ENCODE data around the gene SELENOH.

- TF ChIP-seq, protein P1, sequence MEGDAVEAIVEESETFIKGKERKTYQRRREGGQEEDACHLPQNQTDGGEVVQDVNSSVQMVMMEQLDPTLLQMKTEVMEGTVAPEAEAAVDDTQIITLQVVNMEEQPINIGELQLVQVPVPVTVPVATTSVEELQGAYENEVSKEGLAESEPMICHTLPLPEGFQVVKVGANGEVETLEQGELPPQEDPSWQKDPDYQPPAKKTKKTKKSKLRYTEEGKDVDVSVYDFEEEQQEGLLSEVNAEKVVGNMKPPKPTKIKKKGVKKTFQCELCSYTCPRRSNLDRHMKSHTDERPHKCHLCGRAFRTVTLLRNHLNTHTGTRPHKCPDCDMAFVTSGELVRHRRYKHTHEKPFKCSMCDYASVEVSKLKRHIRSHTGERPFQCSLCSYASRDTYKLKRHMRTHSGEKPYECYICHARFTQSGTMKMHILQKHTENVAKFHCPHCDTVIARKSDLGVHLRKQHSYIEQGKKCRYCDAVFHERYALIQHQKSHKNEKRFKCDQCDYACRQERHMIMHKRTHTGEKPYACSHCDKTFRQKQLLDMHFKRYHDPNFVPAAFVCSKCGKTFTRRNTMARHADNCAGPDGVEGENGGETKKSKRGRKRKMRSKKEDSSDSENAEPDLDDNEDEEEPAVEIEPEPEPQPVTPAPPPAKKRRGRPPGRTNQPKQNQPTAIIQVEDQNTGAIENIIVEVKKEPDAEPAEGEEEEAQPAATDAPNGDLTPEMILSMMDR (IDR thresholded peaks at IDR 0.05; ENCODE audit: low read length) = no peak
- no peak for TF ChIP-seq EZH2 (optimal IDR thresholded peaks at IDR 0.05; ENCODE audit: low read depth, low read length)
Measured at GRCh38 chr11:57772562-57772961, 31.3 kb downstream of the SELENOH start.
